Fibroblast of the aortic adventitia (primary cell): ENCODE results near the gene FGFR3. TPM values are rescaled to one million over a fixed set of nuclear protein-coding genes. Genes with fewer than 3 reads are reported as not detected.

ENCODE experiments used
- DNase-seq: peaks from one replicate; pipeline ENCODE4 v3.0.0-alpha.2; 2010; ENCODE audit warnings: low read depth
- H3K4me3 ChIP-seq: 2 replicates; pipeline ENCODE4 v1.5.1; 2011; ENCODE audit warnings: low read depth, mild to moderate bottlenecking, control low read depth, low read length, moderate library complexity
- CTCF ChIP-seq: IDR thresholded peaks from 2 replicates; pipeline ENCODE4 v1.5.1; 2011; ENCODE audit warnings: mild to moderate bottlenecking, low read length, control low read depth, inconsistent platforms; ENCODE audit not compliant: insufficient read depth
- total RNA-seq: library from RNA; depleted of rRNA; stranded (reverse); fragments of >200 nt; gene quantifications from 2 replicates; pipeline ENCODE4 v1.2.3, GENCODE V29; 2012; ENCODE audit warnings: low replicate concordance

FGFR3 gene
- total RNA-seq, 1 donor: 0.45 TPM

DNA sequence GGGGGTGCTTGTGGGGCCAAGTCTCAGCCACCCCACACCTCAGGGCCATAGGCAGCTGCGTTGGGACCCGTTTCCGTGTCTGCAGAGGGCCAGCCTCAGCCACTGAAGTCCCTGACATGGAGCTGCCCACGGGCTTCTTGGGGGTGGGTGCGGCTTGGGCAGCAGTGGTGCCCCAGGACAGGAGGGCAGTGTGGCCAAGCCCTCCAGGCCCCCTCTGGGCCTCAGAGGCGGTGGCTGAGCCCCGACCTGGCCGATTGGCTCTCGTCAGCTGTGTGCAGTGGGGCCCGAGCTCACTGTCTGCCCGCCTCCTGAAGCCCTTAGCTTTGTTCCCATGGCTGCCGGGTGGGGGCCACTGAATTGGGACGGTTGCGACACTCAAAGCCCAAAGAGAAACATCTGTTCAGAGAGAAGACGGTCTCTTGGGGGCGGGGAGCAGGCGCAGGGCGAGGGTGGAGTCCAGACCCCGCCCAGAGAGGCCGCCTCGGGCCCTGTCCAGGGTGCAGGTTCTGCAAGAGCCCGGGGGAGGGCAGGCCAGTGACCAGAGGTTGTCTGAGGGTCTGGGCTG, 9.1 kb downstream of the FGFR3 start:
- peak; percentile 15 for DNase-seq

GRCh38 chr4:1802720-1803522, 9.8 kb downstream of the FGFR3 start:
- no peak overlapping the region for H3K4me3 ChIP-seq
- no peak for DNase-seq
- no peak for TF ChIP-seq CTCF

More for the DNA sequence above, 9.1 kb downstream of the FGFR3 start:
- TF ChIP-seq CTCF: no peak
- H3K4me3 ChIP-seq: no peak overlapping the region

GRCh38 chr4:1803523-1804423, 10.7 kb downstream of the FGFR3 start:
- no peak overlapping the region for H3K4me3 ChIP-seq
- no peak for TF ChIP-seq CTCF
- no peak for DNase-seq

DNA sequence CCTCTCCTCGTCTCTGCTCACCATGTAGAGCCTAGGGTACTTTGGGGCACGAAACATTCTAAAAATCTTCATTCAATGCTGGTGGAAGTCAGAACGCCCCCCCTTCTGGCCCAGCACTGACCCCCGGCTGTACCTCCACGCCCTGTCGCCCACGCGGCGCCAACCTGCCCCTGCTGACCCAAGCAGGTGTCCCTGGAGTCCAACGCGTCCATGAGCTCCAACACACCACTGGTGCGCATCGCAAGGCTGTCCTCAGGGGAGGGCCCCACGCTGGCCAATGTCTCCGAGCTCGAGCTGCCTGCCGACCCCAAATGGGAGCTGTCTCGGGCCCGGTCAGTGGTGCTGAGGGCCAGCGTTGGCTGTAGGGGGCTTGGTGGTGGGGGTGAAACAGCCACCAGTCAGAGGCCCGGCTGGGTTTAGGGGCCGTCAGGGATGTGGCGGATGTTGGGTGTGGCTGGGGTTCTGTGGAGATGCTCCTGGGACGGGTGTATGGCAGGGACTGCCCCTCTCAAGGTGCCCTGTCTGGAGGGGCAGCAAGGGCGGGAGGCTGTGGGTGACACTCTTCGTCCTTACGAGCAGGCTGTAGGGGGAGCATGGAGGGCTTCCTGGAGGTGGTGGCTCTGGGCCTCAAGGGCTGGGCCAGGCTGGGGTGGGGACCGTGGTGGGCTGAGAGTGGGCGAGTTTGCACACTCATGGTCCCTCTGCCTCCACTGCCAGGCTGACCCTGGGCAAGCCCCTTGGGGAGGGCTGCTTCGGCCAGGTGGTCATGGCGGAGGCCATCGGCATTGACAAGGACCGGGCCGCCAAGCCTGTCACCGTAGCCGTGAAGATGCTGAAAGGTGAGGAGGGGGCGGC, 11.8 kb downstream of the FGFR3 start:
- DNase-seq: no peak
- TF ChIP-seq CTCF: no peak
- H3K4me3 ChIP-seq: no peak overlapping the region

DNA sequence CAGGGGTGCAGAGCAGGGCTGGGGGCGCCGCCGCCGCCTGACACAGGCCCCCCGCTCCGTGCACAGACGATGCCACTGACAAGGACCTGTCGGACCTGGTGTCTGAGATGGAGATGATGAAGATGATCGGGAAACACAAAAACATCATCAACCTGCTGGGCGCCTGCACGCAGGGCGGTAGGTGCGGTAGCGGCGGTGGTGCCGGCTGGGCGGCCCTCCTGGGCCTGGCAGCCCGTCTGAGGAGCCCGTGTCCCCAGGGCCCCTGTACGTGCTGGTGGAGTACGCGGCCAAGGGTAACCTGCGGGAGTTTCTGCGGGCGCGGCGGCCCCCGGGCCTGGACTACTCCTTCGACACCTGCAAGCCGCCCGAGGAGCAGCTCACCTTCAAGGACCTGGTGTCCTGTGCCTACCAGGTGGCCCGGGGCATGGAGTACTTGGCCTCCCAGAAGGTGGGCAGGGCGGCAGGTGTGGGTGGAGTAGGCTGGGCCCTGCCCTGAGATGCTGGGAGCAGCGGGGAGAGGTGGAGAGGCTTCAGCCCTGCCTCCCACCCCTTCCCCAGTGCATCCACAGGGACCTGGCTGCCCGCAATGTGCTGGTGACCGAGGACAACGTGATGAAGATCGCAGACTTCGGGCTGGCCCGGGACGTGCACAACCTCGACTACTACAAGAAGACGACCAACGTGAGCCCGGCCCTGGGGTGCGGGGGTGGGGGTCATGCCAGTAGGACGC, 12.6 kb downstream of the FGFR3 start:
- no peak for DNase-seq
- H3K4me3 ChIP-seq: no peak overlapping the region
- no peak for TF ChIP-seq CTCF

DNA sequence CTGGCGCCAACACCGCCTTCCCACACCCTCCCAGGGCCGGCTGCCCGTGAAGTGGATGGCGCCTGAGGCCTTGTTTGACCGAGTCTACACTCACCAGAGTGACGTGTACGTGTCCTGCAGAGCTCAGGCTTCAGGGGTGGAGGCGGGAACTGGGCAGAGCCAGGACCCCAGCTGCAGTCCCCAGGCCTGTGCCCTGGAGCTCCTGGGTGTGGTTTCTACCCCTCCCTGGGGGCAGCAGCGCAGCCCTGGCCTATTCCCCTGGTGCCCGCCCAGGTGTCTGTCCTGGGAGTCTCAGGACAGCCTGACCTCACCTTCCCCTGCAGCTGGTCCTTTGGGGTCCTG, 13.1 kb downstream of the FGFR3 start:
- no peak for DNase-seq
- H3K4me3 ChIP-seq: no peak overlapping the region
- no peak for TF ChIP-seq CTCF
